ENCODE results near the gene ALG1.
"Not testable (repeated sequence)": the region's sequence is repeated elsewhere in the genome, so short reads cannot be mapped to it uniquely, and the experiment has no call there.

The ALG1 gene

GRCh38 chr16:5084099-5084731 lies 12.6 kb downstream of the ALG1 start:
- H3K4me1 Mint-ChIP-seq; H3K4me3 Mint-ChIP-seq; H3K9me3 Mint-ChIP-seq; H3K27ac Mint-ChIP-seq; H3K27me3 Mint-ChIP-seq (ENCODE audit: low read depth): not testable (repeated sequence)
- H3K36me3 Mint-ChIP-seq (ENCODE audit: low read depth) = peaks cover 34% of the 10 kb centered on the region

- H3K9me3 Mint-ChIP-seq; H3K27me3 Mint-ChIP-seq (ENCODE audit: low read depth); H3K27ac Mint-ChIP-seq: not testable (repeated sequence)
Observed at GRCh38 chr16:5084802-5085201, 13.2 kb downstream of the ALG1 start.

GRCh38 chr16:5085716-5086115 lies 14.1 kb downstream of the ALG1 start:
- H3K4me3 Mint-ChIP-seq; H3K27ac Mint-ChIP-seq; H3K27me3 Mint-ChIP-seq (ENCODE audit: low read depth); H3K4me1 Mint-ChIP-seq; H3K9me3 Mint-ChIP-seq: not testable (repeated sequence)
- peaks cover 31% of the 10 kb centered on the region for H3K36me3 Mint-ChIP-seq (ENCODE audit: low read depth)

More at GRCh38 chr16:5084802-5085201, 13.2 kb downstream of the ALG1 start:
- not testable (repeated sequence) for H3K4me1 Mint-ChIP-seq, H3K4me3 Mint-ChIP-seq
- TF ChIP-seq CTCF (IDR thresholded peaks at IDR 0.05; ENCODE audit: unreplicated experiment in 3 of 3) = peak; percentile 40 to 62 (median 52)
- peaks cover 31% of the 10 kb centered on the region for H3K36me3 Mint-ChIP-seq (ENCODE audit: low read depth)

- not testable (repeated sequence) for H3K4me3 Mint-ChIP-seq; H3K27me3 Mint-ChIP-seq (ENCODE audit: low read depth)
- peaks cover 31% of the 10 kb centered on the region for H3K36me3 Mint-ChIP-seq (ENCODE audit: low read depth)
Observed at GRCh38 chr16:5088086-5088790, 16.6 kb downstream of the ALG1 start.

GRCh38 chr16:5088936-5089335 lies 17.3 kb downstream of the ALG1 start:
- not testable (repeated sequence) for H3K4me3 Mint-ChIP-seq; H3K27ac Mint-ChIP-seq; H3K9me3 Mint-ChIP-seq; H3K4me1 Mint-ChIP-seq; H3K27me3 Mint-ChIP-seq (ENCODE audit: low read depth)
- H3K36me3 Mint-ChIP-seq (ENCODE audit: low read depth) = peaks cover 26% of the 10 kb centered on the region

More at GRCh38 chr16:5088086-5088790, 16.6 kb downstream of the ALG1 start:
- H3K27ac Mint-ChIP-seq, H3K9me3 Mint-ChIP-seq, H3K4me1 Mint-ChIP-seq: not testable (repeated sequence)

- not testable (repeated sequence) for H3K4me3 Mint-ChIP-seq; H3K9me3 Mint-ChIP-seq; H3K4me1 Mint-ChIP-seq; H3K27ac Mint-ChIP-seq; H3K27me3 Mint-ChIP-seq (ENCODE audit: low read depth)
- H3K36me3 Mint-ChIP-seq (ENCODE audit: low read depth) = peaks cover 15% of the 10 kb centered on the region
Observed at GRCh38 chr16:5089911-5090555, 18.4 kb downstream of the ALG1 start.

GRCh38 chr16:5090592-5090991 lies 18.9 kb downstream of the ALG1 start:
- H3K4me1 Mint-ChIP-seq; H3K4me3 Mint-ChIP-seq; H3K27me3 Mint-ChIP-seq (ENCODE audit: low read depth); H3K27ac Mint-ChIP-seq; H3K9me3 Mint-ChIP-seq: not testable (repeated sequence)
- peaks cover 11% of the 10 kb centered on the region for H3K36me3 Mint-ChIP-seq (ENCODE audit: low read depth)

- not testable (repeated sequence) for H3K27ac Mint-ChIP-seq; H3K4me1 Mint-ChIP-seq; H3K36me3 Mint-ChIP-seq (ENCODE audit: low read depth); H3K4me3 Mint-ChIP-seq; H3K9me3 Mint-ChIP-seq; H3K27me3 Mint-ChIP-seq (ENCODE audit: low read depth)
Observed at GRCh38 chr16:5093081-5093480, 21.4 kb downstream of the ALG1 start.

- H3K9me3 Mint-ChIP-seq; H3K36me3 Mint-ChIP-seq (ENCODE audit: low read depth); H3K27ac Mint-ChIP-seq; H3K27me3 Mint-ChIP-seq (ENCODE audit: low read depth); H3K4me1 Mint-ChIP-seq: not testable (repeated sequence)
- peak overlapping the region in 2 of 3 experiments; percentile 14 to 27 for H3K4me3 Mint-ChIP-seq
Observed at GRCh38 chr16:5093746-5094145, 22.1 kb downstream of the ALG1 start.

- H3K9me3 Mint-ChIP-seq; H3K27ac Mint-ChIP-seq; H3K27me3 Mint-ChIP-seq (ENCODE audit: low read depth); H3K36me3 Mint-ChIP-seq (ENCODE audit: low read depth): not testable (repeated sequence)
- Mint-ChIP-seq H3K4me1 (peaks cover 11% of the 10 kb centered on the region), H3K4me3 (peak overlapping the region; percentile 53 to 69 (median 59))
Observed at GRCh38 chr16:5095145-5095830, 23.6 kb downstream of the ALG1 start.

GRCh38 chr16:5096437-5097060 lies 24.9 kb downstream of the ALG1 start:
- not testable (repeated sequence) for H3K27me3 Mint-ChIP-seq (ENCODE audit: low read depth); H3K36me3 Mint-ChIP-seq (ENCODE audit: low read depth); H3K9me3 Mint-ChIP-seq
- H3K27ac Mint-ChIP-seq = peak overlapping the region; percentile 43 to 60 (median 45)
- peak overlapping the region; percentile 88 to 92 (median 92) for H3K4me3 Mint-ChIP-seq
- H3K4me1 Mint-ChIP-seq = peaks cover 11% of the 10 kb centered on the region

GRCh38 chr16:5097061-5097469 lies 25.4 kb downstream of the ALG1 start:
- H3K27me3 Mint-ChIP-seq (ENCODE audit: low read depth); H3K36me3 Mint-ChIP-seq (ENCODE audit: low read depth); H3K9me3 Mint-ChIP-seq: not testable (repeated sequence)
- Mint-ChIP-seq H3K27ac (peak overlapping the region; percentile 43 to 60 (median 45)), H3K4me1 (peaks cover 11% of the 10 kb centered on the region), H3K4me3 (peak overlapping the region; percentile 88 to 92 (median 92))

GRCh38 chr16:5097470-5098220 lies 26.0 kb downstream of the ALG1 start, which contains the start of gene EEF2KMT:
Gene EEF2KMT (minus strand): TSS chr16:5097795. CDS start chr16:5097739, 56 bp downstream.
- Mint-ChIP-seq H3K4me1 (peaks cover 11% of the 10 kb centered on the region), H3K27ac (peak within 1 kb of the TSS; percentile 48 to 93 (median 92)), H3K4me3 (peak within 1 kb of the TSS; percentile 88 to 92 (median 92))
- not testable (repeated sequence) for H3K27me3 Mint-ChIP-seq (ENCODE audit: low read depth); H3K9me3 Mint-ChIP-seq; H3K36me3 Mint-ChIP-seq (ENCODE audit: low read depth)
